Bone marrow (tissue), 2 donors: ENCODE data around the gene PROM2.

ENCODE experiments used
- DNase-seq, 2 donors: peaks; one replicate each; lab custom pipeline; 2025; lab: John Stamatoyannopoulos, UW

Gene PROM2

GRCh38 chr2:95287336-95287735 is 13.1 kb downstream of the PROM2 start:
- DNase-seq, result no peak

GRCh38 chr2:95287806-95288205 is 13.6 kb downstream of the PROM2 start:
- DNase-seq, result no peak

GRCh38 chr2:95289253-95289652 is 15.0 kb downstream of the PROM2 start:
- no peak for DNase-seq

GRCh38 chr2:95291222-95291621 is 17.0 kb downstream of the PROM2 start:
- no peak for DNase-seq

- DNase-seq, result no peak
Observed at GRCh38 chr2:95292623-95293260, 18.5 kb downstream of the PROM2 start.

- no peak for DNase-seq
Observed at GRCh38 chr2:95294579-95295250, 20.5 kb downstream of the PROM2 start.

- no peak for DNase-seq
Observed at GRCh38 chr2:95295376-95295775, 21.1 kb downstream of the PROM2 start.

GRCh38 chr2:95296011-95296410 is 21.8 kb downstream of the PROM2 start:
- no peak for DNase-seq

- DNase-seq, result no peak
Observed at GRCh38 chr2:95296880-95297487, 22.7 kb downstream of the PROM2 start, which contains the start of gene KCNIP3. Gene KCNIP3, plus strand, starts transcription at chr2:95297347. Its CDS starts 92 bp downstream, at chr2:95297439.

GRCh38 chr2:95297639-95298395 is 23.6 kb downstream of the PROM2 start:
- no peak for DNase-seq

- no peak for DNase-seq
Observed at GRCh38 chr2:95298486-95299111, 24.4 kb downstream of the PROM2 start.

- no peak for DNase-seq
Observed at GRCh38 chr2:95299961-95300360, 25.7 kb downstream of the PROM2 start.

- no peak for DNase-seq
Observed at GRCh38 chr2:95300450-95300849, 26.2 kb downstream of the PROM2 start.

- no peak for DNase-seq
Observed at GRCh38 chr2:95301186-95301585, 26.9 kb downstream of the PROM2 start.

- no peak for DNase-seq
Observed at GRCh38 chr2:95301876-95302641, 27.8 kb downstream of the PROM2 start.

GRCh38 chr2:95303191-95303919 is 29.1 kb downstream of the PROM2 start:
- DNase-seq, result no peak

GRCh38 chr2:95305380-95306061 is 31.3 kb downstream of the PROM2 start:
- no peak for DNase-seq

- DNase-seq, result no peak
Observed at GRCh38 chr2:95306336-95306895, 32.2 kb downstream of the PROM2 start.

GRCh38 chr2:95307036-95307435 is 32.8 kb downstream of the PROM2 start:
- DNase-seq, result no peak

- no peak for DNase-seq
Observed at GRCh38 chr2:95307878-95308277, 33.6 kb downstream of the PROM2 start.
